ENCODE data around the gene KIF4A.

KIF4A gene

GRCh38 chrX:70444326-70444945, 154.5 kb downstream of the KIF4A start, which contains the start of gene DLG3:
TSS of gene DLG3 (plus strand) at chrX:70444835. CDS start at chrX:70445202, 367 bp downstream.
- DNase-seq: no peak

GRCh38 chrX:70444946-70445656, 155.2 kb downstream of the KIF4A start:
- no peak for DNase-seq

GRCh38 chrX:70445951-70446350, 156.0 kb downstream of the KIF4A start:
- no peak for DNase-seq

- DNase-seq: no peak
These were observed 156.8 kb downstream of the KIF4A start for GRCh38 chrX:70446380-70447350.

- no peak for DNase-seq
These were observed 159.6 kb downstream of the KIF4A start for GRCh38 chrX:70449457-70449966.

- DNase-seq: peak; percentile 66
These were observed 162.3 kb downstream of the KIF4A start for GRCh38 chrX:70452143-70452733.

- DNase-seq: no peak
These were observed 163.2 kb downstream of the KIF4A start for GRCh38 chrX:70453024-70453618.

GRCh38 chrX:70454441-70455365, 164.8 kb downstream of the KIF4A start:
- DNase-seq: peak; percentile 77

- no peak for DNase-seq
These were observed 165.7 kb downstream of the KIF4A start for GRCh38 chrX:70455366-70456202.

GRCh38 chrX:70456256-70456655, 166.4 kb downstream of the KIF4A start:
- no peak for DNase-seq

- no peak for DNase-seq
These were observed 171.1 kb downstream of the KIF4A start for GRCh38 chrX:70461026-70461425.

- no peak for DNase-seq
These were observed 174.1 kb downstream of the KIF4A start for GRCh38 chrX:70464051-70464450.

- DNase-seq: no peak
These were observed 177.1 kb downstream of the KIF4A start for GRCh38 chrX:70466968-70467367.

GRCh38 chrX:70468709-70469108, 178.8 kb downstream of the KIF4A start:
- DNase-seq: no peak
